Endothelial cell (in vitro differentiated cells): ENCODE data around the gene SMIM10L1. TPM values are rescaled to one million over a fixed set of nuclear protein-coding genes. Genes with fewer than 3 reads are reported as not detected.

ENCODE experiments used
- DNase-seq: peaks from one replicate; pipeline ENCODE4 v3.0.0; 2021; ENCODE audit warnings: low spot score
- H3K27ac Mint-ChIP-seq: one replicate; pipeline ENCODE4 v1.8.0; 2021; ENCODE audit warnings: mixed read lengths, inconsistent platforms; ENCODE audit not compliant: unreplicated experiment
- H3K27me3 Mint-ChIP-seq: one replicate; pipeline ENCODE4 v1.8.0; 2021; ENCODE audit warnings: mild to moderate bottlenecking, moderate library complexity, mixed read lengths, inconsistent platforms; ENCODE audit not compliant: unreplicated experiment
- H3K36me3 Mint-ChIP-seq: one replicate; pipeline ENCODE4 v1.8.0; 2021; ENCODE audit warnings: mild to moderate bottlenecking, low read depth, mixed read lengths, inconsistent platforms; ENCODE audit not compliant: unreplicated experiment
- H3K4me1 Mint-ChIP-seq: one replicate; pipeline ENCODE4 v1.8.0; 2021; ENCODE audit warnings: mild to moderate bottlenecking, mixed read lengths, inconsistent platforms; ENCODE audit not compliant: unreplicated experiment
- H3K4me3 Mint-ChIP-seq: one replicate; pipeline ENCODE4 v1.8.0; 2021; ENCODE audit warnings: mild to moderate bottlenecking, mixed read lengths, inconsistent platforms; ENCODE audit not compliant: unreplicated experiment
- H3K9me3 Mint-ChIP-seq: one replicate; pipeline ENCODE4 v1.8.0; 2021; ENCODE audit warnings: mixed read lengths, inconsistent platforms; ENCODE audit not compliant: unreplicated experiment
- total RNA-seq: library from RNA; stranded (reverse); fragmentation: NEBNext Ultra II Directional; extraction: Animal tissue kit (Norgen Biotek cat#: 25700); gene quantifications from one replicate; pipeline ENCODE4 v1.2.1, GENCODE V29; 2021; ENCODE audit not compliant: unreplicated experiment
- TF ChIP-seq, protein P1 (sequence below): fragments of 200-600 bp; sonication (generic); IDR thresholded peaks from one replicate; pipeline ENCODE4 v1.5.0; 2021; ENCODE audit warnings: antibody characterized with exemption; ENCODE audit not compliant: unreplicated experiment

SMIM10L1 gene
- total RNA-seq, 1 donor from 2014 or later: 15.9 TPM

GRCh38 chr12:11204173-11204572 lies 33.2 kb downstream of the SMIM10L1 start:
- peaks cover 1% of the 10 kb centered on the region for H3K27me3 Mint-ChIP-seq
- TF ChIP-seq, protein P1, sequence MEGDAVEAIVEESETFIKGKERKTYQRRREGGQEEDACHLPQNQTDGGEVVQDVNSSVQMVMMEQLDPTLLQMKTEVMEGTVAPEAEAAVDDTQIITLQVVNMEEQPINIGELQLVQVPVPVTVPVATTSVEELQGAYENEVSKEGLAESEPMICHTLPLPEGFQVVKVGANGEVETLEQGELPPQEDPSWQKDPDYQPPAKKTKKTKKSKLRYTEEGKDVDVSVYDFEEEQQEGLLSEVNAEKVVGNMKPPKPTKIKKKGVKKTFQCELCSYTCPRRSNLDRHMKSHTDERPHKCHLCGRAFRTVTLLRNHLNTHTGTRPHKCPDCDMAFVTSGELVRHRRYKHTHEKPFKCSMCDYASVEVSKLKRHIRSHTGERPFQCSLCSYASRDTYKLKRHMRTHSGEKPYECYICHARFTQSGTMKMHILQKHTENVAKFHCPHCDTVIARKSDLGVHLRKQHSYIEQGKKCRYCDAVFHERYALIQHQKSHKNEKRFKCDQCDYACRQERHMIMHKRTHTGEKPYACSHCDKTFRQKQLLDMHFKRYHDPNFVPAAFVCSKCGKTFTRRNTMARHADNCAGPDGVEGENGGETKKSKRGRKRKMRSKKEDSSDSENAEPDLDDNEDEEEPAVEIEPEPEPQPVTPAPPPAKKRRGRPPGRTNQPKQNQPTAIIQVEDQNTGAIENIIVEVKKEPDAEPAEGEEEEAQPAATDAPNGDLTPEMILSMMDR: no peak
- DNase-seq: no peak
- H3K36me3 Mint-ChIP-seq: no peaks in the 10 kb centered on the region
- no peaks in the 10 kb centered on the region for H3K9me3 Mint-ChIP-seq
- H3K4me3 Mint-ChIP-seq: no peak overlapping the region
- H3K4me1 Mint-ChIP-seq: peaks cover 4% of the 10 kb centered on the region
- H3K27ac Mint-ChIP-seq: no peak overlapping the region

GRCh38 chr12:11209113-11209512 lies 38.1 kb downstream of the SMIM10L1 start:
- no peaks in the 10 kb centered on the region for H3K4me1 Mint-ChIP-seq
- H3K4me3 Mint-ChIP-seq: no peak overlapping the region
- H3K27ac Mint-ChIP-seq: no peak overlapping the region
- no peaks in the 10 kb centered on the region for H3K36me3 Mint-ChIP-seq
- TF ChIP-seq, protein P1: no peak
- DNase-seq: no peak
- peaks cover 1% of the 10 kb centered on the region for H3K27me3 Mint-ChIP-seq
- H3K9me3 Mint-ChIP-seq: no peaks in the 10 kb centered on the region

Other genes with a start within 250 kb of the SMIM10L1 start
- gene PRH2, start 242.0 kb upstream of the SMIM10L1 start, total RNA-seq: not detected
- gene TAS2R14, start 231.9 kb upstream of the SMIM10L1 start, total RNA-seq: 2.0 TPM
- 1.2 TPM for gene TAS2R50, start 184.3 kb upstream of the SMIM10L1 start, total RNA-seq
- 1.7 TPM for gene TAS2R20, start 172.9 kb upstream of the SMIM10L1 start, total RNA-seq
- gene TAS2R19, start 148.6 kb upstream of the SMIM10L1 start, total RNA-seq: 3.4 TPM
- gene TAS2R31, start 139.8 kb upstream of the SMIM10L1 start, total RNA-seq: 3.1 TPM
- gene TAS2R46, start 108.9 kb upstream of the SMIM10L1 start, total RNA-seq: 0.82 TPM
- gene TAS2R43, start 78.9 kb upstream of the SMIM10L1 start, total RNA-seq: 0.62 TPM
- 1.7 TPM for gene TAS2R30, start 36.5 kb upstream of the SMIM10L1 start, total RNA-seq
- gene TAS2R42, start 15.7 kb downstream of the SMIM10L1 start, total RNA-seq: not detected
- not detected for gene PRB3, start 98.5 kb downstream of the SMIM10L1 start, total RNA-seq
- gene PRB4, start 139.2 kb downstream of the SMIM10L1 start, total RNA-seq: not detected
- gene PRB2, start 224.4 kb downstream of the SMIM10L1 start, total RNA-seq: not detected